Measurements from ENCODE around the gene SEMA4C.

The SEMA4C gene

GRCh38 chr2:96852667-96853066 is 17.2 kb downstream of the SEMA4C start:
- Histone ChIP-seq H3K27ac (no peak overlapping the region), H3K4me3 (ENCODE audit: low read depth, low read length) (no peak overlapping the region), H3K27me3 (replicated peaks) (no peaks in the 10 kb centered on the region), H3K36me3 (replicated peaks) (peaks cover 15% of the 10 kb centered on the region)
- no peak for DNase-seq
- no peak for TF ChIP-seq CTCF (IDR thresholded peaks at IDR 0.05; ENCODE audit: low read depth, low read length, missing control alignments)
- in situ Hi-C loops (cut with HindIII; ENCODE audit: low pct_ligation_motif_present, low sequenced_read_pairs), result no loop called here

GRCh38 chr2:96848264-96848663 is 21.6 kb downstream of the SEMA4C start:
- Histone ChIP-seq H3K4me3 (ENCODE audit: low read depth, low read length) (no peak overlapping the region), H3K27me3 (replicated peaks) (no peaks in the 10 kb centered on the region), H3K27ac (no peak overlapping the region), H3K36me3 (replicated peaks) (peaks cover 15% of the 10 kb centered on the region)
- TF ChIP-seq CTCF (IDR thresholded peaks at IDR 0.05; ENCODE audit: low read depth, low read length, missing control alignments), result no peak
- in situ Hi-C loops (cut with HindIII; ENCODE audit: low pct_ligation_motif_present, low sequenced_read_pairs), result no loop called here
- no peak for DNase-seq

- Histone ChIP-seq H3K4me3 (ENCODE audit: low read depth, low read length) (no peak overlapping the region), H3K36me3 (replicated peaks) (peaks cover 12% of the 10 kb centered on the region), H3K27ac (no peak overlapping the region), H3K27me3 (replicated peaks) (no peaks in the 10 kb centered on the region)
- no peak for TF ChIP-seq CTCF (IDR thresholded peaks at IDR 0.05; ENCODE audit: low read depth, low read length, missing control alignments)
- no peak for DNase-seq
- in situ Hi-C loops (cut with HindIII; ENCODE audit: low pct_ligation_motif_present, low sequenced_read_pairs), result no loop called here
These were observed 22.3 kb downstream of the SEMA4C start for GRCh38 chr2:96847586-96847985.

GRCh38 chr2:96846825-96847224 is 23.1 kb downstream of the SEMA4C start:
- H3K27me3 ChIP-seq (replicated peaks), result no peaks in the 10 kb centered on the region
- in situ Hi-C loops (cut with HindIII; ENCODE audit: low pct_ligation_motif_present, low sequenced_read_pairs), result no loop called here
- H3K4me3 ChIP-seq (ENCODE audit: low read depth, low read length), result no peak overlapping the region
- H3K27ac ChIP-seq, result no peak overlapping the region
- H3K36me3 ChIP-seq (replicated peaks), result peaks cover 11% of the 10 kb centered on the region
- TF ChIP-seq CTCF (IDR thresholded peaks at IDR 0.05; ENCODE audit: low read depth, low read length, missing control alignments), result no peak
- no peak for DNase-seq

- no peaks in the 10 kb centered on the region for H3K27me3 ChIP-seq (replicated peaks)
- TF ChIP-seq CTCF (IDR thresholded peaks at IDR 0.05; ENCODE audit: low read depth, low read length, missing control alignments), result no peak
- no peak for DNase-seq
- H3K27ac ChIP-seq, result no peak overlapping the region
- in situ Hi-C loops (cut with HindIII; ENCODE audit: low pct_ligation_motif_present, low sequenced_read_pairs), result no loop called here
- H3K4me3 ChIP-seq (ENCODE audit: low read depth, low read length), result no peak overlapping the region
- H3K36me3 ChIP-seq (replicated peaks), result no peaks in the 10 kb centered on the region
These were observed 25.5 kb downstream of the SEMA4C start for GRCh38 chr2:96844405-96844808.

- no peak for DNase-seq
- H3K27me3 ChIP-seq (replicated peaks), result no peaks in the 10 kb centered on the region
- TF ChIP-seq CTCF (IDR thresholded peaks at IDR 0.05; ENCODE audit: low read depth, low read length, missing control alignments), result no peak
- in situ Hi-C loops (cut with HindIII; ENCODE audit: low pct_ligation_motif_present, low sequenced_read_pairs), result no loop called here
- no peak within 1 kb of the TSS for H3K27ac ChIP-seq
- H3K36me3 ChIP-seq (replicated peaks), result no peaks in the 10 kb centered on the region
- no peak within 1 kb of the TSS for H3K4me3 ChIP-seq (ENCODE audit: low read depth, low read length)
These were observed 26.2 kb downstream of the SEMA4C start, which contains the start of gene ANKRD23 for GRCh38 chr2:96843538-96844268. Gene ANKRD23 (minus strand): TSS chr2:96844021. CDS start chr2:96843992, 29 bp downstream.
